HL-60 (cell line): ENCODE results near the gene SMYD1.

Experiments used
- CTCF ChIP-seq: IDR thresholded peaks from one replicate; pipeline ENCODE4 v1.5.1; 2011; ENCODE audit warnings: low read length, control low read depth, inconsistent platforms; ENCODE audit not compliant: insufficient read depth
- POLR2AphosphoS5 ChIP-seq: IDR thresholded peaks from 2 replicates; pipeline ENCODE4 v1.6.1; 2012; ENCODE audit warnings: low read depth
- SPI1 ChIP-seq: IDR thresholded peaks from 2 replicates; pipeline ENCODE4 v1.6.1; 2012; ENCODE audit warnings: low read depth, mild to moderate bottlenecking, borderline replicate concordance
- TF ChIP-seq, protein P1 (sequence below): IDR thresholded peaks from 2 replicates; pipeline ENCODE4 v1.6.1; 2012; ENCODE audit warnings: low read depth; ENCODE audit not compliant: insufficient replicate concordance

- TF ChIP-seq CTCF (no peak), SPI1 (no peak), POLR2AphosphoS5 (no peak)
- TF ChIP-seq, protein P1, sequence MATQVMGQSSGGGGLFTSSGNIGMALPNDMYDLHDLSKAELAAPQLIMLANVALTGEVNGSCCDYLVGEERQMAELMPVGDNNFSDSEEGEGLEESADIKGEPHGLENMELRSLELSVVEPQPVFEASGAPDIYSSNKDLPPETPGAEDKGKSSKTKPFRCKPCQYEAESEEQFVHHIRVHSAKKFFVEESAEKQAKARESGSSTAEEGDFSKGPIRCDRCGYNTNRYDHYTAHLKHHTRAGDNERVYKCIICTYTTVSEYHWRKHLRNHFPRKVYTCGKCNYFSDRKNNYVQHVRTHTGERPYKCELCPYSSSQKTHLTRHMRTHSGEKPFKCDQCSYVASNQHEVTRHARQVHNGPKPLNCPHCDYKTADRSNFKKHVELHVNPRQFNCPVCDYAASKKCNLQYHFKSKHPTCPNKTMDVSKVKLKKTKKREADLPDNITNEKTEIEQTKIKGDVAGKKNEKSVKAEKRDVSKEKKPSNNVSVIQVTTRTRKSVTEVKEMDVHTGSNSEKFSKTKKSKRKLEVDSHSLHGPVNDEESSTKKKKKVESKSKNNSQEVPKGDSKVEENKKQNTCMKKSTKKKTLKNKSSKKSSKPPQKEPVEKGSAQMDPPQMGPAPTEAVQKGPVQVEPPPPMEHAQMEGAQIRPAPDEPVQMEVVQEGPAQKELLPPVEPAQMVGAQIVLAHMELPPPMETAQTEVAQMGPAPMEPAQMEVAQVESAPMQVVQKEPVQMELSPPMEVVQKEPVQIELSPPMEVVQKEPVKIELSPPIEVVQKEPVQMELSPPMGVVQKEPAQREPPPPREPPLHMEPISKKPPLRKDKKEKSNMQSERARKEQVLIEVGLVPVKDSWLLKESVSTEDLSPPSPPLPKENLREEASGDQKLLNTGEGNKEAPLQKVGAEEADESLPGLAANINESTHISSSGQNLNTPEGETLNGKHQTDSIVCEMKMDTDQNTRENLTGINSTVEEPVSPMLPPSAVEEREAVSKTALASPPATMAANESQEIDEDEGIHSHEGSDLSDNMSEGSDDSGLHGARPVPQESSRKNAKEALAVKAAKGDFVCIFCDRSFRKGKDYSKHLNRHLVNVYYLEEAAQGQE: no peak
Observed at GRCh38 chr2:88028931-88029330, 38.7 kb upstream of the SMYD1 start.
